Measurements from ENCODE around the gene BBX. TPM values are rescaled to one million over a fixed set of nuclear protein-coding genes. Genes with fewer than 3 reads are reported as not detected.

The BBX gene
- total and polyA plus RNA-seq, 7 experiments from 2014 or later = 44.3 to 120 (median 93.4) TPM

DNA sequence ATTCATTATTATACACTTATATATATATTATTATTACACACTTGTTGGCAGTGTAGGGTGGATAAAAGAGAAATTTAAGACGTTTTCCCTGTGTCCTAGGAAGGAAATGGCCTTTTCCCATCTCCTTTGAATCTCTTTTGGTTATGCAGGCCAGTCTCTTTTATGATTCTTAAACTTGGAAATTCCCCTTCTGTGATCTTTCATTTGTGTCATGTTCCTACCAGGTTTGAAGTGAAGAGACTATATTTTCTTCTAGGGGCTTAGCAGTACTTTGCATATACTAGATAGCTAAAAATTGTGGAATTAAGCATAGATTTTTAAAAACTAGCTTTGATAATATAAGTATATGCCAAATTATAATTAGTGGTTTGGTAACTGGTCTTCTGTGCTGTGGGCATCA is 58.5 kb downstream of the BBX start:
- no peak overlapping the region for H3K27ac Mint-ChIP-seq
- intact Hi-C loops (cut with micrococcal nuclease) = no loop called here
- H3K4me1 Mint-ChIP-seq = peaks cover 10 to 56% (median 41%) of the 10 kb centered on the region in 7 donors
- ATAC-seq (no peak), DNase-seq (no peak)
- H3K27ac ChIP-seq (ENCODE audit: low read depth, low read length) = no peak overlapping the region
- H3K36me3 Mint-ChIP-seq = peaks cover 0 to 4% (median 0%) of the 10 kb centered on the region in 5 donors
- no peak overlapping the region for H3K4me3 ChIP-seq (ENCODE audit: low read length)
- H3K36me3 ChIP-seq (ENCODE audit: control insufficient read depth in 2 of 3, insufficient read depth in 3 of 3, low read length in 3 of 3) = no peaks in the 10 kb centered on the region
- H3K27me3 Mint-ChIP-seq = no peaks in the 10 kb centered on the region
- H3K27me3 ChIP-seq (ENCODE audit: control insufficient read depth in 2 of 2, insufficient read depth in 2 of 2, low read length in 2 of 2) = no peaks in the 10 kb centered on the region
- POLR2A ChIA-PET = no interaction called here
- no peaks in the 10 kb centered on the region for H3K9me3 ChIP-seq (ENCODE audit: control insufficient read depth in 2 of 3, low read length in 3 of 3)
- H3K9me3 Mint-ChIP-seq = no peaks in the 10 kb centered on the region
- H3K4me1 ChIP-seq (ENCODE audit: control insufficient read depth in 2 of 2, insufficient read depth in 2 of 2, low read length in 2 of 2) = peaks cover 0 to 9% of the 10 kb centered on the region in 2 donors
- H3K4me3 Mint-ChIP-seq = no peak overlapping the region
- CTCF ChIA-PET = no interaction called here

DNA sequence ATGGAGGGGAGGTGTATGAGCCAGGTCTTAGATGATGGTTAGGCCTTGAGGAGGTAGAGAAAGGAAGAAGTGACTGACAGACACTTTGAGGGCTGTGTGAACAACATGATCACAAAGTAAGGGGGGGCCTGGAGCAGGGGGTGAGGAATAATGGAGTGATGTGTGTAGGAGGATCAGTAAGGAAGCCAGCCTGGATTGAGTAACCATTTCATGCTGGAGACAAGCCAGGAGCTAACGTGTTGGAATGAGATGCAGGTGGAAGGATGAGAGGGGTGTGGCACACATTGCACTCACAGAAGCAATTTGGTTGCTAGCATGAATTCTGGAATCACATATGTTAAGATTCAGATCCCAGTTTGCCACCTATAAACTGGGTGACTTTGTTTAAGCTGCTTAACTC is 65.5 kb downstream of the BBX start:
- Histone ChIP-seq H3K27ac (ENCODE audit: low read depth, low read length) (no peak overlapping the region), H3K4me1 (ENCODE audit: control insufficient read depth in 2 of 2, insufficient read depth in 2 of 2, low read length in 2 of 2) (no peaks in the 10 kb centered on the region), H3K4me3 (ENCODE audit: low read length) (no peak overlapping the region), H3K36me3 (ENCODE audit: control insufficient read depth in 2 of 3, insufficient read depth in 3 of 3, low read length in 3 of 3) (peaks cover 0 to 3% (median 0%) of the 10 kb centered on the region in 3 experiments), H3K9me3 (ENCODE audit: control insufficient read depth in 2 of 3, low read length in 3 of 3) (no peaks in the 10 kb centered on the region), H3K27me3 (ENCODE audit: control insufficient read depth in 2 of 2, insufficient read depth in 2 of 2, low read length in 2 of 2) (no peaks in the 10 kb centered on the region)
- Mint-ChIP-seq H3K4me1 (peaks cover 11 to 48% (median 39%) of the 10 kb centered on the region in 7 donors), H3K36me3 (peaks cover 0 to 17% (median 5%) of the 10 kb centered on the region in 5 donors), H3K27me3 (no peaks in the 10 kb centered on the region), H3K27ac (peak overlapping the region in 3 of 9 donors; percentile 5 to 37 (median 20)), H3K4me3 (no peak overlapping the region), H3K9me3 (no peaks in the 10 kb centered on the region)
- ATAC-seq (no peak), DNase-seq (no peak)
- ChIA-PET POLR2A (no interaction called here), CTCF (no interaction called here)
- intact Hi-C loops (cut with micrococcal nuclease) = no loop called here

DNA sequence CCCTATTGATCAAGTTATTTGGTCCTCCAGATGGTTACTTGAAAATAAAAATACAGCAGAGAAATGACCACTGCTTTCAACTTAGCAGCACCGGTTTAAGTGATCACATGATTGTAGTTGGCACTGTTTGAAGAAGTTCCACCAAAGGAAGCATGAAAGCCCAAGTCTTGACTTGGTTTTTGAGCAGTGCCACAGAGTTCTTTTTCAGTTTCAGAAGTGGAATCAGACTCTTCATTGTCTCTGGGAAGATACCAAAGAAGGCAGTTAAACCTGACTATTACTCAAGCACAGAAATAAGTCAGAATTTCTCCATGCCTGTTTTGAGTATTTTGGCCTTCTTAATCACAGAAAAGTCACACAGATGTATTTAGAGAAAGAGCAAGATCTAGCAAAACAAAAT is 66.7 kb downstream of the BBX start:
- H3K4me3 Mint-ChIP-seq = no peak overlapping the region
- Histone ChIP-seq H3K9me3 (ENCODE audit: control insufficient read depth in 2 of 3, low read length in 3 of 3) (no peaks in the 10 kb centered on the region), H3K4me3 (ENCODE audit: low read length) (no peak overlapping the region), H3K27me3 (ENCODE audit: control insufficient read depth in 2 of 2, insufficient read depth in 2 of 2, low read length in 2 of 2) (no peaks in the 10 kb centered on the region), H3K36me3 (ENCODE audit: control insufficient read depth in 2 of 3, insufficient read depth in 3 of 3, low read length in 3 of 3) (peaks cover 0 to 3% (median 0%) of the 10 kb centered on the region in 3 experiments), H3K27ac (ENCODE audit: low read depth, low read length) (no peak overlapping the region), H3K4me1 (ENCODE audit: control insufficient read depth in 2 of 2, insufficient read depth in 2 of 2, low read length in 2 of 2) (no peaks in the 10 kb centered on the region)
- CTCF ChIA-PET = no interaction called here
- no peak for DNase-seq
- H3K27me3 Mint-ChIP-seq = no peaks in the 10 kb centered on the region
- POLR2A ChIA-PET = no interaction called here
- intact Hi-C loops (cut with micrococcal nuclease) = no loop called here
- H3K9me3 Mint-ChIP-seq = peaks cover 0 to 1% (median 0%) of the 10 kb centered on the region in 11 donors
- no peak for ATAC-seq
- no peak overlapping the region for H3K27ac Mint-ChIP-seq
- peaks cover 0 to 17% (median 5%) of the 10 kb centered on the region in 5 donors for H3K36me3 Mint-ChIP-seq
- H3K4me1 Mint-ChIP-seq = peaks cover 12 to 60% (median 50%) of the 10 kb centered on the region in 7 donors

DNA sequence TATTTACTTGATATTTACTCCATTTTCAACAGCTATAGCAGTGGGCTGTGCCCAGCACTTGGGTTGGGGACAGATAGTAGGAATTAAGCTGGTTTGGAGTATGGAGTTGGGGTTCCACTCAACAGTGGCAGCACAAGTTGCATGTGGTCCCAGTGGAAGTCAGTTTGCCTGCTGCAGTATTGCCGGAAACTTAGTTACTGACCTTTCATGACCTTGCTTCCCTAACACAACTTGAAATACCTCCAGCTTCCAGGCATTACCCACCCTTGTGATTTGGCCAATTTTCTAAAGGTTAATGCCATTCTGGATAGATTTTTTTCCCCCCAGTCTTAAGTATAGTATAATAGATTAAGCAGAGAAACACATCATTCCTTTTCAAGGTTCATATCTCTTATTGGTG is 68.0 kb downstream of the BBX start:
- ATAC-seq (no peak), DNase-seq (no peak)
- intact Hi-C loops (cut with micrococcal nuclease) = loop anchor here in 1 of 2 donors (10.0 kb wide), 1 partner anchor 994 kb away; the partner anchor contains the start of genes CIP2A and DZIP3
- Mint-ChIP-seq H3K4me3 (no peak overlapping the region), H3K36me3 (peaks cover 0 to 13% (median 5%) of the 10 kb centered on the region in 5 donors), H3K9me3 (peaks cover 0 to 1% (median 0%) of the 10 kb centered on the region in 11 donors), H3K4me1 (peaks cover 12 to 72% (median 60%) of the 10 kb centered on the region in 7 donors), H3K27ac (peak overlapping the region in 1 of 9 donors; percentile 43), H3K27me3 (no peaks in the 10 kb centered on the region)
- no peak overlapping the region for H3K27ac ChIP-seq (ENCODE audit: low read depth, low read length)
- no peaks in the 10 kb centered on the region for H3K9me3 ChIP-seq (ENCODE audit: control insufficient read depth in 2 of 3, low read length in 3 of 3)
- H3K36me3 ChIP-seq (ENCODE audit: control insufficient read depth in 2 of 3, insufficient read depth in 3 of 3, low read length in 3 of 3) = peaks cover 0 to 3% (median 0%) of the 10 kb centered on the region in 3 experiments
- no peak overlapping the region for H3K4me3 ChIP-seq (ENCODE audit: low read length)
- ChIA-PET CTCF (interaction anchor here (0.6 to 1.1 kb wide), 2 partner anchors 87 to 337 kb away, joined by 3 read pairs; no protein-coding TSS in a partner anchor), POLR2A (interaction anchor here (0.7 to 1.3 kb wide), 2 partner anchors 12 to 87 kb away, joined by 3 to 4 read pairs; no protein-coding TSS in a partner anchor)
- no peaks in the 10 kb centered on the region for H3K4me1 ChIP-seq (ENCODE audit: control insufficient read depth in 2 of 2, insufficient read depth in 2 of 2, low read length in 2 of 2)
- H3K27me3 ChIP-seq (ENCODE audit: control insufficient read depth in 2 of 2, insufficient read depth in 2 of 2, low read length in 2 of 2) = no peaks in the 10 kb centered on the region

DNA sequence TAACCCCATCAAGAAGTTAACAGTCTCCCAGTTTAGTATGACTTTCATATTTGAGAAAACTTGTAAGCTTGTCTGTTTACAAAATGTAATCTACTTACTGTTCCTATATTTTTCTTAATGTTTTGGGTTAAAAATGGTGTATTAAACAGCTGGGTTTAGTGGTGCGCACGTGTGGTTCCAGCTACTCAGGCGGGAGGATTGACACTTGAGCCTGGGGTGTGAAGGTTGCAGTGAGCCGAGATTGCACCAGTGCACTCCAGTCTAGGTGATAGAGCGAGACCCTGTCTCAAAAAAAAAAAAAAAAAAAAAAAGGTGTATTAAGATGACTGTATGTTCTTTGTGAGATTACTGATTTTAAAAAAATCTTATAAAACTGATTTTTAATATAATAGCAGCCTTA is 69.3 kb downstream of the BBX start:
- Histone ChIP-seq H3K27me3 (ENCODE audit: control insufficient read depth in 2 of 2, insufficient read depth in 2 of 2, low read length in 2 of 2) (no peaks in the 10 kb centered on the region), H3K4me1 (ENCODE audit: control insufficient read depth in 2 of 2, insufficient read depth in 2 of 2, low read length in 2 of 2) (peaks cover 0 to 7% of the 10 kb centered on the region in 2 donors), H3K36me3 (ENCODE audit: control insufficient read depth in 2 of 3, insufficient read depth in 3 of 3, low read length in 3 of 3) (peaks cover 0 to 3% (median 0%) of the 10 kb centered on the region in 3 experiments), H3K9me3 (ENCODE audit: control insufficient read depth in 2 of 3, low read length in 3 of 3) (no peaks in the 10 kb centered on the region), H3K4me3 (ENCODE audit: low read length) (no peak overlapping the region), H3K27ac (ENCODE audit: low read depth, low read length) (no peak overlapping the region)
- H3K36me3 Mint-ChIP-seq = peaks cover 0 to 13% (median 5%) of the 10 kb centered on the region in 5 donors
- peaks cover 17 to 80% (median 69%) of the 10 kb centered on the region in 7 donors for H3K4me1 Mint-ChIP-seq
- no peak overlapping the region for H3K4me3 Mint-ChIP-seq
- peak overlapping the region in 2 of 9 donors; percentile 2 to 34 for H3K27ac Mint-ChIP-seq
- intact Hi-C loops (cut with micrococcal nuclease) = loop anchor here in 1 of 2 donors (10.0 kb wide), 1 partner anchor 993 kb away; the partner anchor contains the start of genes CIP2A and DZIP3
- POLR2A ChIA-PET = no interaction called here
- DNase-seq = no peak
- no peaks in the 10 kb centered on the region for H3K27me3 Mint-ChIP-seq
- CTCF ChIA-PET = interaction anchor here (0.6 to 1.1 kb wide), 3 partner anchors 12 to 76 kb away, joined by 3 to 4 read pairs (median 3); no protein-coding TSS in a partner anchor
- ATAC-seq = no peak
- peaks cover 0 to 1% (median 0%) of the 10 kb centered on the region in 11 donors for H3K9me3 Mint-ChIP-seq

DNA sequence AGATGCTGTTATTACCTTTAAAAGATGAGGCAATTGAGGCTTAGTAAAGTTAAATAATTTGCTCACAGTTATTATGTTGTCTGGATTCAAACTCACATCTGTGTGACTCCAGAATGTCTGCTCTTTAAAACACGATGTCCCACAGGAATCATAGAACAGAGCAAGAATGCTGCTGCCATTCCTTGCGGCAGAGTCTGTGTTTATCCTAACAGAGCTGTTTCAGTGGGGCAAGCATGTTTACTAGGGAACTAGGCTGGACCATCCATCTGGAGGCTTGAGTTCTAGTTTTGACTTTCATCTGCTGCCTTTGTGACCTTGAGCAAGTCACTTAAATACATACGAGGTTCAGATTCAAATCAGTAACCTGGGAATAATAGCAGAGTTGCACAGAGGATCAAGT is 72.1 kb downstream of the BBX start:
- H3K4me1 Mint-ChIP-seq = peaks cover 28 to 82% (median 69%) of the 10 kb centered on the region in 7 donors
- Histone ChIP-seq H3K9me3 (ENCODE audit: control insufficient read depth in 2 of 3, low read length in 3 of 3) (no peaks in the 10 kb centered on the region), H3K27ac (ENCODE audit: low read depth, low read length) (no peak overlapping the region), H3K36me3 (ENCODE audit: control insufficient read depth in 2 of 3, insufficient read depth in 3 of 3, low read length in 3 of 3) (no peaks in the 10 kb centered on the region), H3K27me3 (ENCODE audit: control insufficient read depth in 2 of 2, insufficient read depth in 2 of 2, low read length in 2 of 2) (no peaks in the 10 kb centered on the region), H3K4me3 (ENCODE audit: low read length) (no peak overlapping the region), H3K4me1 (ENCODE audit: control insufficient read depth in 2 of 2, insufficient read depth in 2 of 2, low read length in 2 of 2) (peaks cover 8 to 23% of the 10 kb centered on the region in 2 donors)
- no peaks in the 10 kb centered on the region for H3K27me3 Mint-ChIP-seq
- DNase-seq (no peak), ATAC-seq (no peak)
- H3K27ac Mint-ChIP-seq = peak overlapping the region in 3 of 9 donors; percentile 38 to 48 (median 48)
- H3K36me3 Mint-ChIP-seq = peaks cover 0 to 5% (median 4%) of the 10 kb centered on the region in 5 donors
- intact Hi-C loops (cut with micrococcal nuclease) = loop anchor here (5.0 to 10.0 kb wide), 3 partner anchors 163 to 1007 kb away; partner anchors contain the start of genes CIP2A (in 1 of the 2) and DZIP3 (in 1 of the 2)
- peaks cover 0 to 1% (median 0%) of the 10 kb centered on the region in 11 donors for H3K9me3 Mint-ChIP-seq
- ChIA-PET POLR2A (interaction anchor here (0.6 kb wide), 1 partner anchor 216 kb away, joined by 3 read pairs; no protein-coding TSS in a partner anchor), CTCF (no interaction called here)
- no peak overlapping the region for H3K4me3 Mint-ChIP-seq

Measured in naive thymus-derived CD4-positive, alpha-beta T cell (primary cell).